ENCODE data around the gene CTDSP2.
"Not testable (repeated sequence)": the region's sequence is repeated elsewhere in the genome, so short reads cannot be mapped to it uniquely, and the experiment has no call there.

Gene CTDSP2, protein sequence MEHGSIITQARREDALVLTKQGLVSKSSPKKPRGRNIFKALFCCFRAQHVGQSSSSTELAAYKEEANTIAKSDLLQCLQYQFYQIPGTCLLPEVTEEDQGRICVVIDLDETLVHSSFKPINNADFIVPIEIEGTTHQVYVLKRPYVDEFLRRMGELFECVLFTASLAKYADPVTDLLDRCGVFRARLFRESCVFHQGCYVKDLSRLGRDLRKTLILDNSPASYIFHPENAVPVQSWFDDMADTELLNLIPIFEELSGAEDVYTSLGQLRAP

DNA sequence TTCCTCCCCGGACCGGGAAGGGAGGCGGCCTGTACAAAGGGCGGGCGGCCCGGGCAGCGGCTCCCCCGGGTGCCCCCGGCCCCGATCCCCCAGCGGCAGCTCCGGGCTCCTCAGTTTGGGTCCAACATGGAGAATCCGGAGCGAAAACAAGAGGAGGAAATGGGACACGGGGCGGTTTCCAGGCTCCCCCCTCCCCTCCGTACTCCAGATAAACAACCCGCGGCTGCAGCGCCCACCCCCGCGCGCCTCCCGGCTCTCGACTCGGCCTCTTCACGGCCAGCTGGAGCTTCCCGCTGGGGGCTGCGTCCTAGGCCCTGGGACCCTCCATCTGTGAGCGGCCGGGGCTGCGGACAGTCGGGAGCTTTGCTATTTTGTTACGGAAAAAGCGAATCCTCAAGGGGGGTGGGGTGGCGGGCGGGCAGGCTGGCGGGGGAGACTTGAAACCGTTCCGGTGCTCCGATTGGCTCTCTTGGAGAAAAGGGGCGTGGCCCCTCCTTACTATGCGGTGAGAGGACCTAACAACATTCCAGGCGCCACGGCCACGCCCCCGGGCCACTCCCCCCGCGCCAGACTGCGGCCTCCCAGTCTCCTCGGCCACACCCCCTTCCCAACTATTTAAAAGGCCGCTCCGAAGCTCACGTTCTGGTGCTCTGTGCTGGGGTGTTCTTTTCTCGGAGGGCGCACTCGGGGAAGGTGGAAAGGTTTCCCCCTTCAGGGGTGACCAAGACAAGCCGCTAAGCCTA is at the start of gene CTDSP2:
Gene CTDSP2, minus strand, starts transcription at position 153 of the 743 bp plus-strand sequence. CDS start 294 bp downstream, outside the sequence.
- DNase-seq: peak; percentile 91

DNA sequence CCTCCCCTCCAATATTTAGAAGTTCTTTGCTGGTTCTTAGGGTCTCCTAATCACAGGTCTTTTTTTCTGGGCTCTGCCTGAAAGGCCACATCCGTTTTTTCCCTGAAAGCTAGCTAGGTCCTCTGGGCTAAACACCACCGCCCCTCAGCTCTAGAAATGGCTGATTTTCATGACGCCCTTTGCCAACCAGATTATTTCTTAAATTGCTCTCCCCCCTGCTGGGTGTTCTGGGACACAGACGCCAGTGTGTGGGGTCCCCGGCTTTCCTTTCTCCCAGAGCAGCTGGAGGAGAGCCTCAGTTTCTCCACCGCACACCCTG is 49.5 kb upstream of the CTDSP2 start:
- DNase-seq: no peak

DNA sequence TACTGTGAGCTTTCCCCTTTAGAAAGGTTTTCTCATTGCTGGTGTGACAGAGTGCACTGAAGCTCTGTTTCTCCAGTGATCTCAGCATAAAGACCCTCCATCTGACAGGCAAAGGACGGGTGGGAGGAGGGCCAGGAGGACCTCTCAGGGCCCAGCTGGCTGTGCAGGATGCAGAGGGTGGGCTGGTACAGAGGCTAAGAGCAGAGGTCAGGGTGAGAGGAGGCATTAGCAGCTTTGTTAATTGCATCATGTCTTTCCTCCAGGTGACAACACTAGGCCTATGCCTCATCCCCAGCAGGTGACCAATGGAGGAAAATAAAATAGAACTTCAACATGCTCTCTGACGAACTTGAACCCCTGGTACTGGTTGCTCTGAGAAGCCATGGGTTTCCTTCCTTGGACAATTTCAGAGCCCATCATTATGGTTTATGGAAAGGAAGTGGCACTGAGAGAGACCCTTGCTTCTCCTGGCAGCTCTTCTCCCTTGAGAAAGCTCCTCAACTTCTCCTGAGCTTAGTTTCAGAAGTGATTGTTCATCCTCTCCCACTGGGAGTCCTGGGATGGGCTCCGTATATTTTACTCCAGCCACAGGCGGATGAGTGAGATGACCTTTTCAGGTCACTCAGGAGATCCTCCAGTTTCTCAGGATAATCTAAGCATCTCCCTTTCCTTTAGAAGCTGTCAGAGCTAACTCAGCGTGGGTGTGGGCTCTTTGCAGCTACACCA is 49.0 kb upstream of the CTDSP2 start:
- no peak for DNase-seq

DNA sequence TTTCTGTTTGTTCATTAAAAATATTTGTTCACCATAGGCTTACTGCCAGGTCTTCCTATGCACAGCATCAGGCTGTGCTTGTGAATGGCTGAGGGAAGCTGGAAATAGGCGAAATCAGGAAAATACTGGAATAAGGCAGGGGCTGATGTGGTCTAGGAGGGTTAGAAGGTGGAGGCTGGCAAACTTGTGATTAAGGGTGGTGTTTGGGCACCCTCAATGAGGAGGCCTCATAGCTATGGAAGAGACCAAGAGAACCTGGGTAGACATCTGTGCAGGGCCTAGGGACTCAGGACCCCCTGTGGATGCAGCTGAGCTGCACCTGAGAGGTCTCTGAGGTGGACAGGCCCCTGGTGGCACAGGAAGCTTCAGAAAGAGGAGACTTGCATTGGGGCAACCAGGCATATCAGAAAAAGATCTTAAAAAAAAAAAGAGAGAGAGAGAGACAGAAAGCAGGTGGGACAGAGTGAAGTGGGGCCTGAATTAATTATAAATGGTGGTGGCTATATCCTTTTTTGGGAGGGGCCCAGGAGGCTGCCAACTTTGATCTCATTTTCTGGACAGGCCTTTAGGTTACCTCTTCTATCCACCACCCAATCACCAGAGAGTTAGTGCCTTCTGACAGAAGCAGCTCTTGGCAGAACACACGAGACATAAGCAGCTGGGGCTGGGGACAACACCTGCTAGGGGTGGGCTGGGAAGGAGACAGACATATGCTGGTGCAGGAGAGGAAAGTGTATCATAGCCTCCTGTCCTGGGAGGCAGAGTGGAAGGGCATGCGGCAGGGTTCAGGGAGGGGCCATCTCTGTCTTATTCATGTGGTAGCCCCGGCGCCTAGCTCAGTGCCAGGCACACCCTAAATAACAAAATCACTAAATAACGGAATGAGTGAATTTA is 48.1 kb upstream of the CTDSP2 start:
- peak; percentile 58 for DNase-seq

DNA sequence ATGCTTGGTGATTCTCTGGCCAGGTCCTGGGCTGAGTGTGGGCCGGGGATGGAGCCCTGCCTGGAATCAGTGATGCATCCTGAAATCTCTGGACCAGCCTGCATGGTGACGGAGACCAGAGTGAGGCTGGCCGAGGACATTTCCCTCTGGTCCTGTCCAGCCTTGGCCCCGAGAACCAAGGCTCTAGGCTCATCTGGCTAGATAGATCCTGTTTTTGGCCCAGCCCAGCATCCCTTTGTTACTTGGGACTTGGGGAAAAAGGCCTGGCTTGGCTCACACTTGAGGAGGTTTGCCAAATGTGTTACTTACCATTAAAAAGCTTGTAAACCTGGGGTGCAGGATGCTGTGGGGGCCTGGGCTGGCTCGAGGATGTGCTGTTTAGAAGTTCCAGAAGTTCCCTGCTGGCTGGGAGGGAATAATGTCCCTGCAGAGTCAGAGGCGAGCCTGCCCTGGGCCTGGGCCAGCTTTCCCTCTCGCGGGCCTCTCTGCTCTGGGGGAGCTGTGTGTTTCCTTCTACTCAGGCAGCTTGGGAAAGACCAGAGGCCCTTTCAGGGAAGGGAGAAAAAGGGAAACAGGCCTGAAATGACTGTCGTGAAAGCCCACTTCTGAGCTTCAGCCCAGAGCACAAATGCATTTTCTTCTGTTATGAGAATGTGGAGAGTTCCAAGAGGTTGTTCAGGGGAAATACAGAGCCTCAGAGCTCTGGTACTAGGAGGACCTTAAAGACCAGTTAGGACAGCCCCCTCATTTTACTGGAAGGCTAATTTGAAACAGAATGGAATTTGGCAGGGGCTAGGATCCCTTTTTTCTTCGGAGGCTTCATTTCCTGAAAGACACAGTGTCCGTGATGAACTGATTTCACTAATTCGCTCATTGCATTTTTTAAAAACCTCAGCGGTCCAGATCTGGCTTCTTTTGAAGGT is 47.2 kb upstream of the CTDSP2 start:
- DNase-seq: no peak

DNA sequence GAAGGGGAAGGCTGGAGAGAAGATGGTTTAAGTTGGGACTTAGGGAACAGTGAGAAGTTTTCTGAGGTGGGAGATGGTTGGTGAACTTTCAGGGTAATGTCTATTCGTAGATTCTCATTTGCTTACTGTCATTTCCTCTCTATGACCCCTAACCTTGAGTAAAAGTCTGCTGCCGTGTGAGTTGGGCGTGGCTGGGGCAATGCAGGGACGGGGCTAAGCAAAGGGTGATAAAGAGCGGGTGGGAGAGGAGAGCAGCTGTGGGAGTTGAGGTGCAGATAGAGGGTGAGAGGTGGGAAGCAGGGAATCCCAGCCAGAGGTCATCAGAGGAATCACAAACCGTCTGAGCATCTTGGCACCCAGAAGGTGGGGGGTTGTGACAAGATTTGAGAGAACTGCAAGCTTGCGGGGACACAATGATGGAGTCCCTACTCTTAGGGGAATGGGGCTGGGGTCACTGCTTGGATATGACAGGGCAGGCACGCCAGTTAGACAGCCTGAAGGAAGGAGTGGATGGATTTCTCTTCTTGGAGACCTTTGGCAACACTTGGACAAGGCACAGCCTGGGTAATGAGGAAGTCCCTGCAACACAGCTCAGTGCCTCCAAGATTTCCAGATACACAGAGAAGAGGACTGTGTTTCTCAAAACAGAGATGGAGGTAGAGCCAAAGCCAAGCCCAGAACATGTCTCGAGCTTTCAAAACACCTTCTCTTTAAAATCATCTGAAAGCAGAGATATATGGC is 45.9 kb upstream of the CTDSP2 start:
- no peak for DNase-seq

DNA sequence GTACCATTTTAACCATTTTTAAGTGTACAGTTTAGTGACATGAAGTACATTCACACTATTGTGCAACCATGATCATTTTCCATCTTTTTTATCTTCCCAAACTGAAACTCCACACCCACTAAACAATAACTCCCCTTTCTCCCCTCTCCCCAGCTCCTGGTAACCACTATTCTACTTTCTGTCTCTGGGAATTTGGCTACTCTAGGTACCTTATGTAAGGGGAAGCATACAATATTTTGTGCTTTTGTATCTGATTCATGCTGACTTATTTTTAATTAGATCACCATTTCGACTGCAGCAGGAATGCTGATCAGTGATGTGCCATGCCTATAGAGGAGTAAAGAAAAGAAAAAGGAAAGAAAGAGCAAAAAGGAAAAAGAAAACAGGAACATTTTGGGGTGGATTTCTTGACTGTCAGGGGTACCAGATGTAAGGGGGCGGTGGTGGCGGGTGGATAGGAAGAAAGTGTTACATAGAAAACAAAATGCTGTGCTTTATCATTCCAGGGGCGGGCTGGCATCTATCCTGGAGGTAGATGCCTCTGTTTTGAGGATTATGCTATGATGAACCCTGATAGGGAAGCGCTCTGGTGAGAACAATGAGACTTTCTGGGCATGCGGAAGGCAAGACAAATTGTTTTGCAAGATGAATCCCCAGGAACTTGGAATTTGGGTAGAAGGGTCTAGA is 45.2 kb upstream of the CTDSP2 start:
- DNase-seq: no peak

DNA sequence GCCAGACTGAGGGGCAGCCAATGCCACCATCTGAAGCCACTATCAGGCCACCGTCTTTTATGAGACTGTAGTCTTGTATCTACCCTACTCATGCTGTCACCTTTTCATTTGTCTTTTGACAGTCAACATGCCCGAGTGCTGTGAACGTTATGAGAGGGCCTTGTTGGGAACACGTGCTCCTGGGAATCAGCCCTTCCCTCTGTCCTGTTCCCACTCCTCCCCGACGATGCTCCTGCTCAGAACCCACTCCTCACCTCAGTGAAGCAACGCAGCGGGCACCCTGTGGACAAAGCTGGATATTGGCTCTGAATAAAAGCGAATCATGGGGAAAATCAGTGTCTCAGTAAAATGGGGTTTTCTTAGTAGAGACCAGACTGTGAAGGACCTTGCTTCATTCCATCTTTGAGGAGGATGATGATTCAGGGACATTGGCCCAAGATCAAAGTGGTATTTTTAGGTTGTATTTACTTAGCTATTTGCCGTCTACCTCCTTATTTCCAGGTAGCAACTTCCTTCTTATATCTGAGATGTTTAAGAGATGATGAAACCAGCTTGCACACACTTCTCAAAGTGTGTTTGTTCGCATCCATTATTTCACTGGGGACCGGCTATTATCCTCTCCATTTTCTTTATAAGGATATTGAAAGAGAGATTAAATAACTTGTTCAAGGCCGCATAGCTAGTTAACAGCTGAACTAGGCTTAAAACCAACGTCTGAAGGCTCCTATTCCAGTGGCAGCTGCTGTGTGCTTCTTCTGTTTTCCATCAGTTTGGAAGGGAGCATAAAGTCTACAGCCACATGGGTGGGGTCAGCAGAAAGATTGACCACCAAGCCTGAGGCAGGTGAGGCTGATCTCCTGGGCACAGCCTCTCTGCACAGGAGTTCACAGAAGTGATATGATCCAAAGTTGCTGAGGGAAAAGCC is 43.9 kb upstream of the CTDSP2 start:
- DNase-seq: no peak

DNA sequence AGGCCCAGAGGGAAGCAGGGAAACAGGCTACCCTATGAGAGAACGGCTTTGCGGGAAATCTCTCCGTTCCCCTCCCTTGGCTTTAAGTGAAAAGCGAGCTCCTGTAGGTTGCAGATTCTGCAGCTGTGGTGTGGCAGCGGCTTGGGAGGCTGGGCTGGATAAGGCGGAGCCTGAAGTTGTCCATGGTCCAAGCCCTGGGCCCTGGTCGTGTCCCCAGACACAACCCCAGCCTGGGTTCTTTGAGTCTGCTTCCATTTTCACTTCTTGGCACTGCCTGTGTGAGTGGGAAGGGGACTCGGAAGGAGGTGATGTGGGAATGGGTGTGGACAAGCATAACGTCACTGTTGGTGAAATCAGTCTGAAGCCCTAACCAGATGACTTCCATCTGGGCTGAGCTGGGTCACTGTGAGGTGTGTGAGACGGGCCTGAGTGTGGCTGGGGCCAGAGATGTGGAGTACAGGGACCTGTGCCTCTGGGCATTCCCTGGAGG is 43.0 kb upstream of the CTDSP2 start:
- DNase-seq: no peak

DNA sequence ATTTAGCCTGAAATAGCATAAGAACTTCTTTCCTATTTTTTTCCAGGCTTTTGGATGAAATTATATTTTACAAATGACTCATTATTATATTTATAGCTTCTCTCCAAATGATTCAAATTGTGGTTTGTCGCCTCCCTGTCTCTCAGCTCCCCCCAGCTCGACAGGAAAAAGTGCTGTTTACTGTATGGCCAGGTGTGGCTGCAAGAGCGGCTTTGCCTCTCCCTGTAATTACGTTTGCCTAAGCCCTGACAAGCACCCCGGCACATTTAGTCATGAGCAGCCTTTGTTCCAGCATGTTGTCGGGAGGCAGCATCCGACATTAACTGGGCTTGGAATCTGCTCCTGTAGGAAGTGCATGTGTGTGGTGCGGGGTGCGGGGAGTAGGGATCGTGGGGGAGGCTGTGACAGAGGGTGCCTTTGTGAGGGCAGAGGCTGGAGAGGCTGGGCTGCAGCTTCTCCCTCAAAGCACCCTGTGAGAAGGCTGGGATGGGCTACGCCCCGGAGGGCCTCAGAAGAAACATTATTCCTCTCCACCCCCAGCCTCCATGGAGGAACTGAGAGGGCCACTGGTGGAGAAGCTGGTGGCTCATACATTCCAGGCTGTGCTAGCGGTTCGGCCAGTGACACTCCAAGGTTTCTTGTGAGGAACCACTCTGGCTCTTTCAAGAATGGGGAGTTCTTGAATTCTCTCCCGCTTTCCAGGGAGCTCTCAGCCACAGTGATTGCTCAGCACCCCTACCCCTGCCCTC is 42.1 kb upstream of the CTDSP2 start:
- DNase-seq: peak; percentile 77

DNA sequence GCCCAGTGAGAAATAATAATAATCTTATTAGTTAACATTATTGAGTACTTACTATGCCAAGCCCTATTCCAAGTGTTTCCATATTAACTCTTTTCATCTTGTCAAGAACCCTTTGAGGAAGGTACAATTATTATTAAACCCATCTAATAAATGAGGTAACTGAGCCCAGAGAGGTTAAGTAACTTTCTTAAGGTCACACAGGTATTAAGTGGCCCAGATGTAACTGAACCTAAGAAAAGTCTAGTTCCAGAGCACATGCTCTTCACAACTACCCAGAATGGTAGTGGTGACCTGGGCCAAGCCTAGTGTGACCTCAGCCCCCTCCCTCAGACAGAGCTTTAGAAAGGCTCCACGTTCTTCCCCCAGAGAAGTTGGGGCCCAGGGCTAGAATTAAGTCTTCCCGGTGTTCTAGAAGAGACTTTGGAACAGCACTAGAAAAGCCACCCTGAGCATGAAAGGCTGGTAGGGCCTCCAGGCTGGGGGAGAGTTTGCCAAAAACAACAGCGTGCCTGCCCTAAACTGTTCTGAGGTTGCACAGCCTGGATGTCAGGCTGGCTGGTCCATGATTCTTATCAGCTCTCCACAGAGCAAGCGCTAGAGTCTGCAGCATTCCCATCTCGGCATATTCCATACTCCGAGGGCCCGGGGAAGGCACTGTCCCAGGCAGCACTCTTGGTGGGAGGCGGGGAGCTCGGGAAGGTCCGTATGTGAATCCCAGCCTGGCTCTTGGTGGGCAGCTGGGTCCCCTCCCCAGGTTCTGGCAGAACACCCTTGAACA is 41.3 kb upstream of the CTDSP2 start:
- no peak for DNase-seq

DNA sequence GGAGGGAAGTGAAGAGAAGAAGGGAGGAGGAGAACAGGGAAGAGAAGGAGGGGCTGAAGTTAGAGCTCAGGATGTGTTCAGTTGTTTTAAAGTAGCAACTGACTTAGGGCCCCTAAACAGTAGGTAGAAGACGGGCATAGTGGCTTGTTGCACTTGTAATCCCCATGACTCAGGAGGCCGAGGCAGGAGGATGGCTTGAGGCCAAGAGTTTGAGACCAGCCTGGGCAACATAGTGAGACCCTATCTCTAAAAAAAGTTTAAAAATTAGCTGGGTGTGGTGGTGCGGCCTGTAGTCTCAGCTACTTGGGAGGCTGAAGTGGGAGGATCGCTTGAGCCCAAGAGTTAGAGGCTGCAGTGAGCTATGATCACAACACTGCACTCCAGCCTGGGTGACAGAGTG is 40.4 kb upstream of the CTDSP2 start:
- DNase-seq: not testable (repeated sequence)

DNA sequence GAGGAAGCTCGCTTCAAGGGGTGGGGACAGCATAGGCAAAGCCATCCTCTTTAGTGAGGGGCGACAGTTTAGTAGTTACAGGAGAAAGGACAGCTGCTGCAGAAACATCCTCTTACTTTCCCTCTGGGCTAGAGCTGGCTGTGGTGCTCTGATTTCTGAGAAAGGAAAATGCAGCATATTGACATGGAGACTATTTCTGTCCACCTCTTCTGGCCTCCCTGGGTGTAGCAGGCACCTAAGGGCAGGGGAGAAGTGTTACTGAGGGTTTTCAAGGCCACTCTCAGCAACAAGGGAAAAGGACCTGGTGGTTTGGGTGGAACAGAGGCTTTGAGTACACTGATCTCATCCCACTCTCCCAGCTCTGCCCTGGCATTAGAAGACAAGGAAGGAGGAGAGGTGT is 40.0 kb upstream of the CTDSP2 start:
- no peak for DNase-seq

DNA sequence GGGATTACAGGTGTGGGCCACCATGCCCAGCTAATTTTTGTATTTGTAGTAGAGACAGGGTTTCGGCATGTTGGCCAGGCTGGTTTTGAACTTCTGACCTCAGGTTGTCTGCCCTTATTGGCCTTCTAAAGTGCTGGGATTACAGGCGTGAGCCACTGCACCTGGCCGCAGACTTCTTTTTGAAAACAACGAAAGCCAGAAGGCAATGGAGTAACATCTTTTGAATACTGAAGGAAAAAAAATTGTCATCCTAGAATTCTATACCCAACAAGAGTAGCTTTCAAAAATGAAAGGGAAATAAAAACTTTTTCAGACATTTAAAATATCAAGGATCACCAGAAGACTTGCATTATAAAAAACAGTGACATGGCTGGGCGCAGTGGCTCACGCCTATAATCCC is 38.7 kb upstream of the CTDSP2 start:
- no peak for DNase-seq

DNA sequence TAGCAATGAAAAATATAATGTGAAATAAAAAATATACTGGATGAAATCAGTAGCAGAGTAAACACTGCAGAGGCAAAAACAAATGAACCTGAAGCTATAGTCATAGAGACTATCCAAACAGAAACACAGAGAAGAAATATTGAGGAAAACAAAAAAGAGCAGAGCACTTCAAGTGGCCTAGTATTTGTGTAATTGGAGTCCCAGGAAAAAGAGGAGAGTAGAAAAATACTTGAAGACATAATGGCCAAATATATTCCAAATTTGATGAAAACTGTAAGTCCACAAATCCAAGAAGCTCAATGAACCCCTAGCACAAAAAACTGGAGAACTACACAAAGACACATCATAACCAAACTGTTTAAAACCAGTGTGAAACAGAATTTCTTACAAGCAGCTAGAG is 37.2 kb upstream of the CTDSP2 start:
- DNase-seq: no peak

DNA sequence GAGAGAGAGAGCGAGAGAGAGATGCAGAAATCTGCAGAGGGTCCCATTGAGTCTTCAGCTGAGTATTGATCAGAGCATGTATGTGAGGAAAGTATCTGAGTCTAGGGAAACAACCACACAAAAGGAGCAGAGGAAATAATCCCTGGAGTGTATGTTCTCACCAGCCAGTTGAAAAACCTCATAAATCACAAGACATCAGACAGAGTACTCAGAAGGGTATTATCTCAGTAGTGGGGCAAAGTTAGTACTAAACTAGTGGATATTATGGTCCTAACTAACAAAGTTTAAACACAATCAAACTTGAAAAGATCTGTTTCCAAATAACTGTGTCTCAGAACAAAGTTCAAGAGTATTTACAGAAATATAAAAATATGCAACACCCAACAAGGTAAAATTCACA is 36.5 kb upstream of the CTDSP2 start:
- DNase-seq: no peak

DNA sequence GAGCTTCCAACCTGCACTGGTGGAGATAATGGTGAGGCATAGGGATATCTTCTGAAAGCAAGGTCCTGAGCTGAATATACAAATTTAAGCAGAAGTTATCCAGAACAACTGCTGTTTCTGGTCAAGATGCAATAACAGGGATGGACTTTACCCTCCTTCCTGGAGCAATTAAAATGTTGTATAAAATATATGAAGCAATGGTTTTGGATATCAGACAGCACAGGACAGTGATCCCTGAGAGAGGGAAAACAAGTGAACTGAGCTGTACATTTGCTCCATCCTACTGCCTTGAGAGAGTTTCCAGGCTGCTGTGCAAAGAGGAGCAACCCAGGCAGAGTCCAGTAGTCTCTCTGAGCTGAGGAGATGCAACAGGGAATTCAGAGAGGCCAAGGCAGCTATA is 36.0 kb upstream of the CTDSP2 start:
- no peak for DNase-seq

DNA sequence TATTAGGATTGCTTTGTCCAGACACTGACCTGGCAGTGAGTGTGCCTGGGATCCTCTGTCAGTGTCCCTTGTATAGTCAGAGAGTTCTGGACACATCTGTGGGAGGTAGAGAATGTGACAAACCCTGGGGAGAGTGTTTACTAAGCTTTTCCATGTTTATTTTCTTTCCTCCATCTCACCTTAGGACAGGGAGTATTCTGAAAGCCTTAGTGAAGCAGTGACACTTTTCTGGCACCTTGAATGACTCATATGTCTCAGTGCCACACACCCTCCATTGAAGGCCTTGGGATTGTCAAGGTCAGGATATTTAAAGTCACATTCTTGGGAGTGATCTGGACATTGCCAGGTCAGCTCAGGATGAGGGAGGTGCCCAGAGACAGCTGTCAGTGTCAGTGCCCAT is 34.9 kb upstream of the CTDSP2 start:
- DNase-seq: no peak
